ENCODE measurements around the gene ITIH1.
"Not testable (repeated sequence)": the region's sequence is repeated elsewhere in the genome, so short reads cannot be mapped to it uniquely, and the experiment has no call there.

Gene ITIH1

GRCh38 chr3:52777127-52777958, at the start of gene ITIH1:
TSS of gene ITIH1 (plus strand) at chr3:52777599. CDS start at chr3:52777616, 17 bp downstream.
- DNase-seq = no peak

GRCh38 chr3:52728753-52729152, 48.6 kb upstream of the ITIH1 start:
- DNase-seq = not testable (repeated sequence)

GRCh38 chr3:52730681-52731080, 46.7 kb upstream of the ITIH1 start:
- DNase-seq = no peak

GRCh38 chr3:52731590-52731989, 45.8 kb upstream of the ITIH1 start:
- DNase-seq = no peak

GRCh38 chr3:52733256-52733891, 44.0 kb upstream of the ITIH1 start:
- DNase-seq = no peak

- DNase-seq = no peak
Measured at GRCh38 chr3:52739730-52740129, 37.7 kb upstream of the ITIH1 start.

GRCh38 chr3:52742418-52743041, 34.9 kb upstream of the ITIH1 start:
- no peak for DNase-seq

- no peak for DNase-seq
Measured at GRCh38 chr3:52743152-52743551, 34.2 kb upstream of the ITIH1 start.

GRCh38 chr3:52743721-52744120, 33.7 kb upstream of the ITIH1 start:
- no peak for DNase-seq

GRCh38 chr3:52752045-52752660, 25.2 kb upstream of the ITIH1 start:
- DNase-seq = no peak

- no peak for DNase-seq
Measured at GRCh38 chr3:52754373-52754772, 23.0 kb upstream of the ITIH1 start.

GRCh38 chr3:52756141-52756540, 21.3 kb upstream of the ITIH1 start:
- DNase-seq = no peak

GRCh38 chr3:52763466-52763865, 13.9 kb upstream of the ITIH1 start:
- no peak for DNase-seq

- no peak for DNase-seq
Measured at GRCh38 chr3:52769786-52770455, 7.5 kb upstream of the ITIH1 start.

GRCh38 chr3:52770496-52771333, 6.7 kb upstream of the ITIH1 start, which contains the start of gene NEK4:
TSS of gene NEK4 (minus strand) at chr3:52770940. CDS start at chr3:52770746, 194 bp downstream.
- peak; percentile 82 for DNase-seq

- DNase-seq = no peak
Measured at GRCh38 chr3:52771334-52771681, 6.1 kb upstream of the ITIH1 start.

GRCh38 chr3:52771702-52772101, 5.7 kb upstream of the ITIH1 start:
- DNase-seq = no peak

- DNase-seq = no peak
Measured at GRCh38 chr3:52773361-52774065, 3.9 kb upstream of the ITIH1 start.

- DNase-seq = no peak
Measured at GRCh38 chr3:52774066-52774713, 3.2 kb upstream of the ITIH1 start.

All from NCI-H1092 (cell line).